GM23338 (cell line): ENCODE results near the gene FYN. TPM values are rescaled to one million over a fixed set of nuclear protein-coding genes. Genes with fewer than 3 reads are reported as not detected.

Experiments used
- ATAC-seq: fragments of 200-7000 bp; cut with Tn5 transposase; 3 replicates; pipeline ENCODE4 v1.9.1; 2020
- DNase-seq: peaks from one replicate; pipeline ENCODE4 v3.0.0-alpha.2; 2015; ENCODE audit warnings: low spot score
- H2AFZ ChIP-seq: fragments of 200-600 bp; sonication (generic); 2 replicates; pipeline ENCODE4 v1.8.0; 2016; ENCODE audit warnings: antibody characterized with exemption, mild to moderate bottlenecking, moderate library complexity
- H3F3A ChIP-seq: fragments of 200-600 bp; sonication (generic); replicated peaks from 2 replicates; pipeline ENCODE4 v1.8.0; 2017; ENCODE audit warnings: antibody characterized with exemption, mixed run types, low read depth
- H3K27ac ChIP-seq: fragments of 200-600 bp; sonication (generic); 2 replicates; pipeline ENCODE4 v1.6.1; 2016; ENCODE audit warnings: low read depth
- H3K27me3 ChIP-seq: fragments of 200-600 bp; sonication (generic); 2 replicates; pipeline ENCODE4 v1.8.0; 2016; ENCODE audit warnings: mild to moderate bottlenecking, mixed run types, moderate library complexity; ENCODE audit not compliant: insufficient read depth
- H3K36me3 ChIP-seq: fragments of 200-600 bp; sonication (generic); 2 replicates; pipeline ENCODE4 v1.8.0; 2016; ENCODE audit warnings: mild to moderate bottlenecking; ENCODE audit not compliant: insufficient read depth
- H3K4me1 ChIP-seq: fragments of 200-600 bp; sonication (generic); 2 replicates; pipeline ENCODE4 v1.8.0; 2016; ENCODE audit warnings: mild to moderate bottlenecking, moderate library complexity; ENCODE audit not compliant: insufficient read depth
- H3K4me2 ChIP-seq: fragments of 200-600 bp; sonication (generic); 2 replicates; pipeline ENCODE4 v1.7.1; 2017; ENCODE audit warnings: mixed run types
- H3K4me3 ChIP-seq: fragments of 200-600 bp; sonication (generic); 2 replicates; pipeline ENCODE4 v1.6.1; 2016; ENCODE audit warnings: mixed run types
- H3K79me2 ChIP-seq: fragments of 200-600 bp; sonication (generic); replicated peaks from 2 replicates; pipeline ENCODE4 v1.8.0; 2017; ENCODE audit warnings: mild to moderate bottlenecking; ENCODE audit not compliant: insufficient read depth
- H3K9me2 ChIP-seq: fragments of 200-600 bp; sonication (generic); 2 replicates; pipeline ENCODE4 v1.8.0; 2017; ENCODE audit not compliant: insufficient read depth
- H4K20me1 ChIP-seq: fragments of 200-600 bp; sonication (generic); replicated peaks from 2 replicates; pipeline ENCODE4 v1.8.0; 2017; ENCODE audit warnings: mild to moderate bottlenecking; ENCODE audit not compliant: insufficient read depth
- H3K27ac Mint-ChIP-seq: 2 replicates; pipeline ENCODE4 v1.8.0; 2020; ENCODE audit warnings: inconsistent platforms, mild to moderate bottlenecking, moderate library complexity, mixed read lengths
- H3K27me3 Mint-ChIP-seq: 3 replicates; pipeline ENCODE4 v1.8.0; 2022; ENCODE audit warnings: low read depth, mild to moderate bottlenecking, moderate library complexity, mixed read lengths, inconsistent platforms; ENCODE audit not compliant: insufficient read depth, poor library complexity
- H3K36me3 Mint-ChIP-seq: 3 replicates; pipeline ENCODE4 v1.8.0; 2021; ENCODE audit warnings: low read depth, mild to moderate bottlenecking, inconsistent platforms, moderate library complexity, mixed read lengths
- H3K4me1 Mint-ChIP-seq: 3 replicates; pipeline ENCODE4 v1.8.0; 2020; ENCODE audit warnings: mild to moderate bottlenecking, inconsistent platforms, mixed read lengths
- H3K4me3 Mint-ChIP-seq: 3 replicates; pipeline ENCODE4 v1.8.0; 2021; ENCODE audit warnings: moderate library complexity, mild to moderate bottlenecking, inconsistent platforms, mixed read lengths
- H3K9me3 Mint-ChIP-seq: 3 replicates; pipeline ENCODE4 v1.8.0; 2020; ENCODE audit warnings: moderate library complexity, mild to moderate bottlenecking, inconsistent platforms, mixed read lengths
- JUNB ChIP-seq: IDR thresholded peaks from one replicate; pipeline ENCODE4 v1.6.1; 2016; ENCODE audit warnings: antibody characterized with exemption; ENCODE audit not compliant: unreplicated experiment
- NANOG ChIP-seq: IDR thresholded peaks from 2 replicates; pipeline ENCODE4 v1.6.1; 2016; ENCODE audit warnings: antibody characterized with exemption, borderline replicate concordance
- POLR2AphosphoS5 ChIP-seq: IDR thresholded peaks from 2 replicates; pipeline ENCODE4 v1.6.1; 2016; ENCODE audit warnings: antibody characterized with exemption, low read depth
- STAT1 ChIP-seq: IDR thresholded peaks from one replicate; pipeline ENCODE4 v1.6.1; 2016; ENCODE audit warnings: antibody characterized with exemption; ENCODE audit not compliant: unreplicated experiment
- polyA plus RNA-seq: library from polyadenylated mRNA; unstranded; fragments of >200 nt; fragmentation: Nextera tagmentation; extraction: Ambion mirVana; gene quantifications from 2 replicates; pipeline ENCODE4 v1.2.1, GENCODE V29; 2016
- total RNA-seq: library from RNA; depleted of rRNA; stranded (reverse); fragments of >200 nt; shearing (Covaris generic); gene quantifications from 2 replicates; pipeline ENCODE4 v1.2.3, GENCODE V29; 2014
- TF ChIP-seq, protein P1 (sequence below): fragments of 250-450 bp; sonication (Bioruptor Pico); IDR thresholded peaks from 2 replicates; pipeline ENCODE4 v1.5.0; 2020; ENCODE audit warnings: mild to moderate bottlenecking, moderate library complexity
- TF ChIP-seq, protein P2 (sequence below): IDR thresholded peaks from 2 replicates; pipeline ENCODE4 v1.6.1; 2016; ENCODE audit warnings: antibody characterized with exemption
- TF ChIP-seq, protein P3 (sequence below), 2 experiments: fragments of 200-600 bp in 1 of 2; sonication (generic) in 1 of 2; conservative IDR thresholded peaks; 2 replicates each; pipeline versions ENCODE4 v1.5.1 to v1.6.1; 2016 to 2017; ENCODE audit warnings: antibody characterized with exemption in 2 of 2, low read depth in 2 of 2, mild to moderate bottlenecking in 2 of 2, moderate library complexity in 1 of 2

FYN gene
- total and polyA plus RNA-seq, 2 experiments from 2014 or later: 46.8 to 143 TPM

DNA sequence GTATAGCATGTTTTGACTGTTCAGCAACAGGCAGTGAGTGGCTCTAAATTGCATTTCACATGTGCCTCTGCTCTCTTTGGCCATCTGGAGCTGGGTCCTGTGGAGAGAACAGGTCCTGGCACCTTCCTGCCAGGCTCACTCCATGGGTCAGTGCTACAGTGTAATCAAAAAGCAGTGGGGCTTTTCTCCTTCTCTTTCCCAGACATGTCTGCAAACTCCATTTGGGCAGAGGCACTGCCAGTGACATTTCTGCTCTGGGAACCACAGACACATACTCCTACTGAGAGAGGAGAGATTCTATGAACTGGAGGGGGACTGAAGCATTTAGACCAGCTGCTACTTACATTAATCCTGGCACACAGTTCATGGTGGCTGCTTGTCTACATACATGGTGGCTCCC lies 199.3 kb downstream of the FYN start:
- Histone ChIP-seq H3K4me3 (no peak overlapping the region), H3K4me1 (peaks cover 21% of the 10 kb centered on the region), H3K79me2 (no peaks in the 10 kb centered on the region), H3F3A (0 out of 2 replicates have a peak, but pooled peaks cover 3% of the 10 kb centered on the region), H3K4me2 (no peak overlapping the region), H3K27ac (peak overlapping the region; percentile 67; the same call in 1 of the 2 replicates), H3K27me3 (no peaks in the 10 kb centered on the region), H4K20me1 (no peaks in the 10 kb centered on the region), H3K36me3 (no peaks in the 10 kb centered on the region), H3K9me2 (no peaks in the 10 kb centered on the region), H2AFZ (no peak overlapping the region)
- no peak for TF ChIP-seq STAT1
- TF ChIP-seq JUNB: no peak
- TF ChIP-seq POLR2AphosphoS5: no peak
- TF ChIP-seq, protein P1, sequence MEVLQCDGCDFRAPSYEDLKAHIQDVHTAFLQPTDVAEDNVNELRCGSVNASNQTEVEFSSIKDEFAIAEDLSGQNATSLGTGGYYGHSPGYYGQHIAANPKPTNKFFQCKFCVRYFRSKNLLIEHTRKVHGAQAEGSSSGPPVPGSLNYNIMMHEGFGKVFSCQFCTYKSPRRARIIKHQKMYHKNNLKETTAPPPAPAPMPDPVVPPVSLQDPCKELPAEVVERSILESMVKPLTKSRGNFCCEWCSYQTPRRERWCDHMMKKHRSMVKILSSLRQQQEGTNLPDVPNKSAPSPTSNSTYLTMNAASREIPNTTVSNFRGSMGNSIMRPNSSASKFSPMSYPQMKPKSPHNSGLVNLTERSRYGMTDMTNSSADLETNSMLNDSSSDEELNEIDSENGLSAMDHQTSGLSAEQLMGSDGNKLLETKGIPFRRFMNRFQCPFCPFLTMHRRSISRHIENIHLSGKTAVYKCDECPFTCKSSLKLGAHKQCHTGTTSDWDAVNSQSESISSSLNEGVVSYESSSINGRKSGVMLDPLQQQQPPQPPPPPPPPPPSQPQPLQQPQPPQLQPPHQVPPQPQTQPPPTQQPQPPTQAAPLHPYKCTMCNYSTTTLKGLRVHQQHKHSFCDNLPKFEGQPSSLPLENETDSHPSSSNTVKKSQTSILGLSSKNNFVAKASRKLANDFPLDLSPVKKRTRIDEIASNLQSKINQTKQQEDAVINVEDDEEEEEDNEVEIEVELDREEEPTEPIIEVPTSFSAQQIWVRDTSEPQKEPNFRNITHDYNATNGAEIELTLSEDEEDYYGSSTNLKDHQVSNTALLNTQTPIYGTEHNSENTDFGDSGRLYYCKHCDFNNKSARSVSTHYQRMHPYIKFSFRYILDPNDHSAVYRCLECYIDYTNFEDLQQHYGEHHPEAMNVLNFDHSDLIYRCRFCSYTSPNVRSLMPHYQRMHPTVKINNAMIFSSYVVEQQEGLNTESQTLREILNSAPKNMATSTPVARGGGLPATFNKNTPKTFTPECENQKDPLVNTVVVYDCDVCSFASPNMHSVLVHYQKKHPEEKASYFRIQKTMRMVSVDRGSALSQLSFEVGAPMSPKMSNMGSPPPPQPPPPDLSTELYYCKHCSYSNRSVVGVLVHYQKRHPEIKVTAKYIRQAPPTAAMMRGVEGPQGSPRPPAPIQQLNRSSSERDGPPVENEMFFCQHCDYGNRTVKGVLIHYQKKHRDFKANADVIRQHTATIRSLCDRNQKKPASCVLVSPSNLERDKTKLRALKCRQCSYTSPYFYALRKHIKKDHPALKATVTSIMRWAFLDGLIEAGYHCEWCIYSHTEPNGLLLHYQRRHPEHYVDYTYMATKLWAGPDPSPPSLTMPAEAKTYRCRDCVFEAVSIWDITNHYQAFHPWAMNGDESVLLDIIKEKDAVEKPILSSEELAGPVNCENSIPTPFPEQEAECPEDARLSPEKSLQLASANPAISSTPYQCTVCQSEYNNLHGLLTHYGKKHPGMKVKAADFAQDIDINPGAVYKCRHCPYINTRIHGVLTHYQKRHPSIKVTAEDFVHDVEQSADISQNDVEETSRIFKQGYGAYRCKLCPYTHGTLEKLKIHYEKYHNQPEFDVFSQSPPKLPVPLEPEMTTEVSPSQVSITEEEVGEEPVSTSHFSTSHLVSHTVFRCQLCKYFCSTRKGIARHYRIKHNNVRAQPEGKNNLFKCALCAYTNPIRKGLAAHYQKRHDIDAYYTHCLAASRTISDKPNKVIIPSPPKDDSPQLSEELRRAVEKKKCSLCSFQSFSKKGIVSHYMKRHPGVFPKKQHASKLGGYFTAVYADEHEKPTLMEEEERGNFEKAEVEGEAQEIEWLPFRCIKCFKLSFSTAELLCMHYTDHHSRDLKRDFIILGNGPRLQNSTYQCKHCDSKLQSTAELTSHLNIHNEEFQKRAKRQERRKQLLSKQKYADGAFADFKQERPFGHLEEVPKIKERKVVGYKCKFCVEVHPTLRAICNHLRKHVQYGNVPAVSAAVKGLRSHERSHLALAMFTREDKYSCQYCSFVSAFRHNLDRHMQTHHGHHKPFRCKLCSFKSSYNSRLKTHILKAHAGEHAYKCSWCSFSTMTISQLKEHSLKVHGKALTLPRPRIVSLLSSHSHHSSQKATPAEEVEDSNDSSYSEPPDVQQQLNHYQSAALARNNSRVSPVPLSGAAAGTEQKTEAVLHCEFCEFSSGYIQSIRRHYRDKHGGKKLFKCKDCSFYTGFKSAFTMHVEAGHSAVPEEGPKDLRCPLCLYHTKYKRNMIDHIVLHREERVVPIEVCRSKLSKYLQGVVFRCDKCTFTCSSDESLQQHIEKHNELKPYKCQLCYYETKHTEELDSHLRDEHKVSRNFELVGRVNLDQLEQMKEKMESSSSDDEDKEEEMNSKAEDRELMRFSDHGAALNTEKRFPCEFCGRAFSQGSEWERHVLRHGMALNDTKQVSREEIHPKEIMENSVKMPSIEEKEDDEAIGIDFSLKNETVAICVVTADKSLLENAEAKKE: no peak
- TF ChIP-seq NANOG: no peak
- H3K27me3 Mint-ChIP-seq: peaks cover 4% of the 10 kb centered on the region
- peaks cover 25% of the 10 kb centered on the region for H3K36me3 Mint-ChIP-seq
- H3K9me3 Mint-ChIP-seq: no peaks in the 10 kb centered on the region
- no peak overlapping the region for H3K4me3 Mint-ChIP-seq
- H3K4me1 Mint-ChIP-seq: peaks cover 28% of the 10 kb centered on the region
- H3K27ac Mint-ChIP-seq: no peak overlapping the region
- ATAC-seq (no peak), DNase-seq (no peak)

DNA sequence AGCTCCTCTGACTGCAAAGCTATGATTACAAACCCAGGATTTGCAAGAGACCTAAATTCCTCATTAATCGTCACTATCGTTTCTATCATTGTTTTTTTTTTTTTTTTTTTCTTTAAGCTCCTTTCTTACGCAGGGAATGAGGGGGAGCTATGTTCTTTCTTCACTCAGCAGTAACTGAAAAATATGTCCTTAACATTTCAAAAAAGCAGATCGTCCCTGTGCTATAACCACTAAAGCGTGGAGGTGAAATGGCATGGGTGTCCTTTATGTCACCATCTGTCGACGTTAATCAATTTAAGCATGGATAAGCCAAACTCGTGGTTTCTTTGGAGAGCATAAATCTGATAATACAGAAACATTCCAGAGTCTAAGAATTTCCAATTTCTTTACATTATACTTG lies 199.7 kb downstream of the FYN start:
- peaks cover 4% of the 10 kb centered on the region for H3K27me3 Mint-ChIP-seq
- no peak for ATAC-seq
- H3K4me3 Mint-ChIP-seq: no peak overlapping the region
- TF ChIP-seq, protein P2, sequence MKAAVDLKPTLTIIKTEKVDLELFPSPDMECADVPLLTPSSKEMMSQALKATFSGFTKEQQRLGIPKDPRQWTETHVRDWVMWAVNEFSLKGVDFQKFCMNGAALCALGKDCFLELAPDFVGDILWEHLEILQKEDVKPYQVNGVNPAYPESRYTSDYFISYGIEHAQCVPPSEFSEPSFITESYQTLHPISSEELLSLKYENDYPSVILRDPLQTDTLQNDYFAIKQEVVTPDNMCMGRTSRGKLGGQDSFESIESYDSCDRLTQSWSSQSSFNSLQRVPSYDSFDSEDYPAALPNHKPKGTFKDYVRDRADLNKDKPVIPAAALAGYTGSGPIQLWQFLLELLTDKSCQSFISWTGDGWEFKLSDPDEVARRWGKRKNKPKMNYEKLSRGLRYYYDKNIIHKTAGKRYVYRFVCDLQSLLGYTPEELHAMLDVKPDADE: no peak
- no peak for TF ChIP-seq JUNB
- TF ChIP-seq, protein P3, sequence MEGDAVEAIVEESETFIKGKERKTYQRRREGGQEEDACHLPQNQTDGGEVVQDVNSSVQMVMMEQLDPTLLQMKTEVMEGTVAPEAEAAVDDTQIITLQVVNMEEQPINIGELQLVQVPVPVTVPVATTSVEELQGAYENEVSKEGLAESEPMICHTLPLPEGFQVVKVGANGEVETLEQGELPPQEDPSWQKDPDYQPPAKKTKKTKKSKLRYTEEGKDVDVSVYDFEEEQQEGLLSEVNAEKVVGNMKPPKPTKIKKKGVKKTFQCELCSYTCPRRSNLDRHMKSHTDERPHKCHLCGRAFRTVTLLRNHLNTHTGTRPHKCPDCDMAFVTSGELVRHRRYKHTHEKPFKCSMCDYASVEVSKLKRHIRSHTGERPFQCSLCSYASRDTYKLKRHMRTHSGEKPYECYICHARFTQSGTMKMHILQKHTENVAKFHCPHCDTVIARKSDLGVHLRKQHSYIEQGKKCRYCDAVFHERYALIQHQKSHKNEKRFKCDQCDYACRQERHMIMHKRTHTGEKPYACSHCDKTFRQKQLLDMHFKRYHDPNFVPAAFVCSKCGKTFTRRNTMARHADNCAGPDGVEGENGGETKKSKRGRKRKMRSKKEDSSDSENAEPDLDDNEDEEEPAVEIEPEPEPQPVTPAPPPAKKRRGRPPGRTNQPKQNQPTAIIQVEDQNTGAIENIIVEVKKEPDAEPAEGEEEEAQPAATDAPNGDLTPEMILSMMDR (conservative IDR thresholded peaks at IDR 0.05; ENCODE audit: low read depth in 2 of 2): no peak

More for the DNA sequence above, 199.7 kb downstream of the FYN start:
- Histone ChIP-seq H3K4me1 (peaks cover 24% of the 10 kb centered on the region), H3K36me3 (no peaks in the 10 kb centered on the region), H2AFZ (no peak overlapping the region), H3K79me2 (no peaks in the 10 kb centered on the region), H3K27me3 (no peaks in the 10 kb centered on the region), H3K9me2 (no peaks in the 10 kb centered on the region), H4K20me1 (no peaks in the 10 kb centered on the region), H3K4me2 (0 out of 2 replicates have a peak overlapping the region, but pooled peaks have one; percentile 19), H3F3A (0 out of 2 replicates have a peak, but pooled peaks cover 3% of the 10 kb centered on the region), H3K27ac (peak overlapping the region; percentile 67; the same call in 1 of the 2 replicates), H3K4me3 (no peak overlapping the region)
- Mint-ChIP-seq H3K9me3 (no peaks in the 10 kb centered on the region), H3K4me1 (peaks cover 25% of the 10 kb centered on the region), H3K36me3 (peaks cover 23% of the 10 kb centered on the region), H3K27ac (no peak overlapping the region)
- no peak for DNase-seq
